Neural cell (in vitro differentiated cells): Measurements from ENCODE around the gene S100P. TPM values are rescaled to one million over a fixed set of nuclear protein-coding genes. Genes with fewer than 3 reads are reported as not detected.

Experiments
- H2AFZ ChIP-seq: fragments of 200-600, 300-800 bp; sonication (generic), shearing (Covaris generic); 2 replicates; pipeline ENCODE4 v1.6.0; 2014; ENCODE audit warnings: low read depth, mild to moderate bottlenecking, antibody characterized with exemption, low read length, moderate library complexity
- H3F3A ChIP-seq: fragments of 200-600 bp; shearing (Covaris generic); 2 replicates; pipeline ENCODE4 v1.6.1; 2016; ENCODE audit warnings: mild to moderate bottlenecking, moderate library complexity, mixed read lengths, antibody characterized with exemption, low read length; ENCODE audit not compliant: insufficient read depth, poor library complexity, severe bottlenecking
- H3K27ac ChIP-seq: fragments of 200-600, 300-800 bp; sonication (generic), shearing (Covaris generic); 2 replicates; pipeline ENCODE4 v1.5.1; 2014; ENCODE audit warnings: mild to moderate bottlenecking, low read length, moderate library complexity
- H3K27me3 ChIP-seq: fragments of 300-800, 200-600 bp; sonication (generic), shearing (Covaris generic); 2 replicates; pipeline ENCODE4 v1.6.0; 2014; ENCODE audit warnings: mild to moderate bottlenecking, low read depth, low read length, moderate library complexity; ENCODE audit not compliant: insufficient read depth
- H3K36me3 ChIP-seq: fragments of 300-800, 200-600 bp; sonication (generic), shearing (Covaris generic); 2 replicates; pipeline ENCODE4 v1.5.1; 2014; ENCODE audit warnings: mild to moderate bottlenecking, antibody characterized with exemption, low read length, moderate library complexity; ENCODE audit not compliant: insufficient read depth
- H3K4me2 ChIP-seq: fragments of 300-800, 200-600 bp; sonication (generic), shearing (Covaris generic); 2 replicates; pipeline ENCODE4 v1.6.0; 2014; ENCODE audit warnings: mild to moderate bottlenecking, low read length
- H3K4me3 ChIP-seq: fragments of 300-800, 200-600 bp; sonication (generic), shearing (Covaris generic); 2 replicates; pipeline ENCODE4 v1.5.1; 2014; ENCODE audit warnings: mild to moderate bottlenecking, low read length, moderate library complexity
- H3K79me2 ChIP-seq: fragments of 200-600 bp; shearing (Covaris generic); replicated peaks from 2 replicates; pipeline ENCODE4 v1.6.0; 2014; ENCODE audit warnings: mild to moderate bottlenecking, low read length, moderate library complexity; ENCODE audit not compliant: insufficient read depth
- H3K9ac ChIP-seq: fragments of 300-800, 200-600 bp; sonication (generic), shearing (Covaris generic); 2 replicates; pipeline ENCODE4 v1.6.1; 2016; ENCODE audit warnings: mild to moderate bottlenecking, low read length, mixed read lengths
- H3K9me2 ChIP-seq: fragments of 200-600 bp; shearing (Covaris generic); 2 replicates; pipeline ENCODE4 v1.6.1; 2016; ENCODE audit warnings: mild to moderate bottlenecking, low read length, mixed read lengths; ENCODE audit not compliant: insufficient read depth
- H3K9me3 ChIP-seq: fragments of 200-600, 300-800 bp; sonication (generic), shearing (Covaris generic); 2 replicates; pipeline ENCODE4 v1.6.1; 2016; ENCODE audit warnings: mild to moderate bottlenecking, mixed run types, low read length, moderate library complexity, mixed read lengths
- H4K20me1 ChIP-seq: fragments of 200-600 bp; shearing (Covaris generic); 2 replicates; pipeline ENCODE4 v1.6.1; 2016; ENCODE audit warnings: mild to moderate bottlenecking, mixed run types; ENCODE audit not compliant: insufficient read depth
- CTCF ChIP-seq: fragments of 450-650 bp; IDR thresholded peaks from 2 replicates; pipeline ENCODE4 v1.5.1; 2014; ENCODE audit warnings: antibody characterized with exemption, mild to moderate bottlenecking, moderate library complexity; ENCODE audit not compliant: poor library complexity, severe bottlenecking
- EP300 ChIP-seq: fragments of 450-650 bp; conservative IDR thresholded peaks from 2 replicates; pipeline ENCODE4 v1.6.1; 2014; ENCODE audit warnings: antibody characterized with exemption, mild to moderate bottlenecking, moderate library complexity; ENCODE audit not compliant: poor library complexity, severe bottlenecking
- EZH2 ChIP-seq: fragments of 200-600, 300-800 bp; shearing (Covaris generic), sonication (generic); IDR thresholded peaks from 2 replicates; pipeline ENCODE4 v1.6.1; 2014; ENCODE audit warnings: antibody characterized with exemption, low read length, borderline replicate concordance, mild to moderate bottlenecking; ENCODE audit not compliant: insufficient read depth, poor library complexity, severe bottlenecking
- MXI1 ChIP-seq: fragments of 450-650 bp; conservative IDR thresholded peaks from 2 replicates; pipeline ENCODE4 v1.6.1; 2014; ENCODE audit warnings: antibody characterized with exemption, mild to moderate bottlenecking; ENCODE audit not compliant: poor library complexity, severe bottlenecking
- POLR2AphosphoS5 ChIP-seq: IDR thresholded peaks from 2 replicates; pipeline ENCODE4 v1.6.1; 2012
- RAD21 ChIP-seq: fragments of 450-650 bp; conservative IDR thresholded peaks from 2 replicates; pipeline ENCODE4 v1.6.1; 2014; ENCODE audit warnings: antibody characterized with exemption, mild to moderate bottlenecking, moderate library complexity
- REST ChIP-seq: IDR thresholded peaks from 2 replicates; pipeline ENCODE4 v1.6.1; 2012; ENCODE audit warnings: borderline replicate concordance
- SMC3 ChIP-seq: fragments of 450-650 bp; conservative IDR thresholded peaks from 2 replicates; pipeline ENCODE4 v1.6.1; 2014; ENCODE audit warnings: antibody characterized with exemption, mild to moderate bottlenecking, moderate library complexity; ENCODE audit not compliant: poor library complexity
- TAF1 ChIP-seq: IDR thresholded peaks from 2 replicates; pipeline ENCODE4 v1.6.1; 2012; ENCODE audit warnings: low read depth
- polyA plus RNA-seq: library from polyadenylated mRNA; depleted of rRNA; stranded (reverse); fragments of >200 nt; gene quantifications from 2 replicates; pipeline ENCODE4 v1.2.3, GENCODE V29; 2014

Gene S100P
- polyA plus RNA-seq, 1 donor from 2014 or later: not detected

- no peak overlapping the region for H3K9ac ChIP-seq
- no peaks in the 10 kb centered on the region for H4K20me1 ChIP-seq
- no peaks in the 10 kb centered on the region for H3K9me2 ChIP-seq
- no peak overlapping the region for H3K4me3 ChIP-seq
- no peaks in the 10 kb centered on the region for H3K27me3 ChIP-seq
- TF ChIP-seq POLR2AphosphoS5 (no peak), MXI1 (no peak), CTCF (no peak), EP300 (no peak), EZH2 (no peak), RAD21 (no peak), TAF1 (no peak), REST (no peak), SMC3 (no peak)
- no peaks in the 10 kb centered on the region for H3K79me2 ChIP-seq
- no peaks in the 10 kb centered on the region for H3K36me3 ChIP-seq
- H3F3A ChIP-seq: no peaks in the 10 kb centered on the region
- no peaks in the 10 kb centered on the region for H3K9me3 ChIP-seq
- H2AFZ ChIP-seq: no peak overlapping the region
- H3K4me2 ChIP-seq: no peak overlapping the region
- no peak overlapping the region for H3K27ac ChIP-seq
Measured at GRCh38 chr4:6694177-6694901, 661 bp downstream of the S100P start.

- no peak overlapping the region for H2AFZ ChIP-seq
- no peaks in the 10 kb centered on the region for H3K9me3 ChIP-seq
- no peak overlapping the region for H3K4me2 ChIP-seq
- H3K9me2 ChIP-seq: no peaks in the 10 kb centered on the region
- H3K4me3 ChIP-seq: no peak overlapping the region
- H3K27ac ChIP-seq: no peak overlapping the region
- no peaks in the 10 kb centered on the region for H3K27me3 ChIP-seq
- H3K79me2 ChIP-seq: no peaks in the 10 kb centered on the region
- H3K36me3 ChIP-seq: no peaks in the 10 kb centered on the region
- H3K9ac ChIP-seq: no peak overlapping the region
- H4K20me1 ChIP-seq: no peaks in the 10 kb centered on the region
- TF ChIP-seq SMC3 (no peak), CTCF (no peak), EP300 (no peak), REST (no peak), EZH2 (no peak), POLR2AphosphoS5 (no peak), MXI1 (no peak), RAD21 (no peak), TAF1 (no peak)
- no peaks in the 10 kb centered on the region for H3F3A ChIP-seq
Measured at GRCh38 chr4:6695660-6696610, 2.3 kb downstream of the S100P start.
